B cell (primary cell): ENCODE data around the gene PRKCB. TPM values are rescaled to one million over a fixed set of nuclear protein-coding genes. Genes with fewer than 3 reads are reported as not detected.

Experiments
- ATAC-seq: fragments of 200-7000 bp; cut with Tn5 transposase; one replicate; pipeline ENCODE4 v1.10.0; 2021; ENCODE audit warnings: low read depth, mild to moderate bottlenecking, moderate number of reproducible peaks, moderate library complexity
- CTCF ChIA-PET: fragments of 350-600 bp; sonication (Branson Sonifier 250); formaldehyde crosslinking; loops from one replicate; lab custom pipeline; 2021; ENCODE audit warnings: antibody characterized with exemption, inconsistent platforms; lab: Charles Lee
- POLR2A ChIA-PET: fragments of 350-600 bp; sonication (Branson Sonifier 250); formaldehyde crosslinking; loops from one replicate; lab custom pipeline; 2021; ENCODE audit warnings: antibody characterized with exemption; lab: Charles Lee
- DNase-seq: peaks from one replicate; pipeline ENCODE4 v3.0.0; 2013
- H2AFZ ChIP-seq: 2 replicates; pipeline ENCODE4 v1.6.1; 2012; ENCODE audit warnings: mild to moderate bottlenecking, low read depth, low read length; ENCODE audit not compliant: insufficient read depth, poor library complexity, severe bottlenecking
- H3K27ac ChIP-seq, 2 donors: 1 replicate in 1 of 2; 2 replicates in 1 of 2; pipeline ENCODE4 v1.5.1; 2012 to 2013; ENCODE audit warnings: low read length in 2 of 2, mild to moderate bottlenecking in 2 of 2, moderate library complexity in 1 of 2
- H3K27me3 ChIP-seq, 4 experiments: fragments of 200-600 bp in 1 of 4; sonication (generic) in 1 of 4; replicated peaks in 1 of 4; 1 replicate in 2 of 4; 2 replicates in 2 of 4; pipeline versions ENCODE4 v1.6.1 to v1.7.0; 2013 to 2016; ENCODE audit warnings: low read length in 3 of 4, mild to moderate bottlenecking in 2 of 4, mixed read lengths in 1 of 4, moderate library complexity in 1 of 4; ENCODE audit not compliant: insufficient read depth in 4 of 4, control insufficient read depth in 3 of 4; ENCODE audit errors: control extremely low read depth in 1 of 4
- H3K36me3 ChIP-seq, 2 experiments: replicated peaks in 1 of 2; 1 replicate in 1 of 2; 2 replicates in 1 of 2; pipeline versions ENCODE4 v1.6.1 to v1.7.1; 2013; ENCODE audit warnings: low read length in 1 of 2; ENCODE audit not compliant: insufficient read depth in 2 of 2, control insufficient read depth in 1 of 2; ENCODE audit errors: control extremely low read depth in 1 of 2, extremely low read depth in 1 of 2
- H3K4me1 ChIP-seq, 2 donors: fragments of 200-600 bp in 1 of 2; sonication (generic) in 1 of 2; 1 replicate in 1 of 2; 2 replicates in 1 of 2; pipeline versions ENCODE4 v1.5.1 to v1.6.1; 2013 to 2017; ENCODE audit warnings: low read length in 2 of 2; ENCODE audit not compliant: control insufficient read depth in 2 of 2, insufficient read depth in 2 of 2
- H3K4me2 ChIP-seq: replicated peaks from 2 replicates; pipeline ENCODE3; 2012; ENCODE audit warnings: mild to moderate bottlenecking, low read depth, low read length; ENCODE audit not compliant: poor library complexity, severe bottlenecking
- H3K4me3 ChIP-seq, 5 experiments: fragments of 200-600 bp in 1 of 5; sonication (generic) in 1 of 5; 1 replicate in 3 of 5; 2 replicates in 2 of 5; pipeline versions ENCODE4 v1.5.1 to v1.7.0; 2011 to 2016; ENCODE audit warnings: low read length in 4 of 5, mild to moderate bottlenecking in 4 of 5, low read depth in 2 of 5, control low read depth in 1 of 5, moderate library complexity in 1 of 5; ENCODE audit not compliant: insufficient read depth in 1 of 5; ENCODE audit errors: control extremely low read depth in 1 of 5, extremely low read depth in 1 of 5
- H3K79me2 ChIP-seq: fragments of 200-600 bp; sonication (generic); one replicate; pipeline ENCODE4 v1.6.0; 2016; ENCODE audit warnings: low read length; ENCODE audit not compliant: control insufficient read depth, insufficient read depth
- H3K9ac ChIP-seq: fragments of 200-600 bp; sonication (generic); 2 replicates; pipeline ENCODE4 v1.6.1; 2017; ENCODE audit warnings: mild to moderate bottlenecking, low read length, moderate library complexity
- H3K9me3 ChIP-seq, 3 donors: one replicate each; pipeline versions ENCODE4 v1.6.1 to v1.7.1; 2013; ENCODE audit warnings: low read length in 2 of 3; ENCODE audit not compliant: control insufficient read depth in 2 of 3, insufficient read depth in 1 of 3; ENCODE audit errors: control extremely low read depth in 1 of 3
- H4K20me1 ChIP-seq: 2 replicates; pipeline ENCODE4 v1.6.0; 2012; ENCODE audit warnings: mild to moderate bottlenecking, low read length; ENCODE audit not compliant: insufficient read depth, control insufficient read depth, poor library complexity, severe bottlenecking
- H3K27ac Mint-ChIP-seq: one replicate; pipeline ENCODE4 v1.8.0; 2021; ENCODE audit warnings: mixed read lengths
- H3K27me3 Mint-ChIP-seq: one replicate; pipeline ENCODE4 v1.8.0; 2021; ENCODE audit warnings: mixed read lengths
- H3K4me1 Mint-ChIP-seq: one replicate; pipeline ENCODE4 v1.8.0; 2021; ENCODE audit warnings: mixed read lengths
- H3K4me3 Mint-ChIP-seq: one replicate; pipeline ENCODE4 v1.8.0; 2021; ENCODE audit warnings: mixed read lengths
- H3K9me3 Mint-ChIP-seq: one replicate; pipeline ENCODE4 v1.8.0; 2022; ENCODE audit warnings: mixed read lengths; ENCODE audit not compliant: insufficient read depth
- EZH2 ChIP-seq: IDR thresholded peaks from 2 replicates; pipeline ENCODE4 v1.6.1; 2012; ENCODE audit warnings: borderline replicate concordance, low read depth, mild to moderate bottlenecking, moderate library complexity, low read length; ENCODE audit not compliant: insufficient read depth, poor library complexity, severe bottlenecking
- WGBS: methylation state at CpG from one replicate; pipeline ENCODE4 v1.1.5; 2013; ENCODE audit warnings: missing lambda C conversion rate; ENCODE audit not compliant: insufficient coverage; 5-methylcytosine and 5-hydroxymethylcytosine counted together
- intact Hi-C: fragments of 100-400 bp; cut with micrococcal nuclease; formaldehyde crosslinking; loops from one replicate; pipeline ENCODE4 v1.10.0; 2022
- polyA plus RNA-seq: library from polyadenylated mRNA; depleted of rRNA; stranded (reverse); fragments of >200 nt; gene quantifications from 2 replicates; pipeline ENCODE4 v1.2.3, GENCODE V29; 2012
- total RNA-seq, 2 donors: library from RNA; stranded (reverse); fragments of 120-200 nt in 1 of 2; gene quantifications; 1 replicate in 1 of 2; 2 replicates in 1 of 2; pipeline versions ENCODE4 v1.2.3 to v1.2.4, GENCODE V29; 2013 to 2022
- TF ChIP-seq, protein P1 (sequence below): fragments of 200-600 bp; IDR thresholded peaks from one replicate; pipeline ENCODE4 v1.8.0; 2022; ENCODE audit warnings: antibody characterized with exemption, mild to moderate bottlenecking

PRKCB gene
- total and polyA plus RNA-seq, 2 donors (not counting 1 experiment from before 2014, with no cell fraction given): 106 to 373 TPM

DNA sequence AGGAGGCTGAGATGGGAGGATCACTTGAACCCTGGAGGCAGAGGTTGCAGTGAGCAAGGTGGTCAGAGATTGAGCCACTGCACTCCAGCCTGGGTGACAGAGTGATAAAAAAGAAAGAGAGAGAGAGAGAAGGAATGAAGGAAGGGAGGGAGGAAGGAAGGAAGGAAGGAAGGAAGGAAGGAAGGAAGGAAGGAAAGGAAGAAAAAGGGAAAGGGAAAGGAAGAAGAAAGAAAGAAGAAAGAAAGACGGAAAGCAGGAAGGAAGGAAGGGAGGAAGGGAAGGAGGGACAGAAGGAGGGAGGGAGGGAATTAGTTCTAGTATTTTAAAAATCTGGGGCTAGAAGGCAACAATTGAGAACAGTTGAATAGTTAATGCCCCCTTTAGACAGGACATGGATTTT, 258.9 kb downstream of the PRKCB start:
- peaks cover 4 to 12% (median 9%) of the 10 kb centered on the region in 3 donors for H3K9me3 ChIP-seq
- H3K27ac Mint-ChIP-seq: peak overlapping the region; percentile 10
- peaks cover 62% of the 10 kb centered on the region for H4K20me1 ChIP-seq
- H2AFZ ChIP-seq: no peak overlapping the region
- no peak for TF ChIP-seq EZH2
- TF ChIP-seq, protein P1, sequence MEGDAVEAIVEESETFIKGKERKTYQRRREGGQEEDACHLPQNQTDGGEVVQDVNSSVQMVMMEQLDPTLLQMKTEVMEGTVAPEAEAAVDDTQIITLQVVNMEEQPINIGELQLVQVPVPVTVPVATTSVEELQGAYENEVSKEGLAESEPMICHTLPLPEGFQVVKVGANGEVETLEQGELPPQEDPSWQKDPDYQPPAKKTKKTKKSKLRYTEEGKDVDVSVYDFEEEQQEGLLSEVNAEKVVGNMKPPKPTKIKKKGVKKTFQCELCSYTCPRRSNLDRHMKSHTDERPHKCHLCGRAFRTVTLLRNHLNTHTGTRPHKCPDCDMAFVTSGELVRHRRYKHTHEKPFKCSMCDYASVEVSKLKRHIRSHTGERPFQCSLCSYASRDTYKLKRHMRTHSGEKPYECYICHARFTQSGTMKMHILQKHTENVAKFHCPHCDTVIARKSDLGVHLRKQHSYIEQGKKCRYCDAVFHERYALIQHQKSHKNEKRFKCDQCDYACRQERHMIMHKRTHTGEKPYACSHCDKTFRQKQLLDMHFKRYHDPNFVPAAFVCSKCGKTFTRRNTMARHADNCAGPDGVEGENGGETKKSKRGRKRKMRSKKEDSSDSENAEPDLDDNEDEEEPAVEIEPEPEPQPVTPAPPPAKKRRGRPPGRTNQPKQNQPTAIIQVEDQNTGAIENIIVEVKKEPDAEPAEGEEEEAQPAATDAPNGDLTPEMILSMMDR: no peak
- no peak overlapping the region for H3K4me3 Mint-ChIP-seq
- intact Hi-C loops: no loop called here
- ChIA-PET CTCF (interaction anchor here (1.9 kb wide), 1 partner anchor 24 kb away, joined by 6 read pairs; no protein-coding TSS in a partner anchor), POLR2A (no interaction called here)
- no peaks in the 10 kb centered on the region for H3K27me3 ChIP-seq
- 100% methylated on average over 1 of the region's 1 CpG for WGBS
- no peak overlapping the region for H3K4me3 ChIP-seq
- peaks cover 9 to 90% of the 10 kb centered on the region in 2 experiments for H3K36me3 ChIP-seq
- no peak overlapping the region for H3K4me2 ChIP-seq
- ATAC-seq (no peak), DNase-seq (no peak)
- no peak overlapping the region for H3K27ac ChIP-seq
- H3K4me1 ChIP-seq: no peaks in the 10 kb centered on the region
- peaks cover 7% of the 10 kb centered on the region for H3K9me3 Mint-ChIP-seq
- no peak overlapping the region for H3K9ac ChIP-seq
- H3K27me3 Mint-ChIP-seq: no peaks in the 10 kb centered on the region
- H3K79me2 ChIP-seq: peaks cover 56% of the 10 kb centered on the region
- H3K4me1 Mint-ChIP-seq: peaks cover 10% of the 10 kb centered on the region

DNA sequence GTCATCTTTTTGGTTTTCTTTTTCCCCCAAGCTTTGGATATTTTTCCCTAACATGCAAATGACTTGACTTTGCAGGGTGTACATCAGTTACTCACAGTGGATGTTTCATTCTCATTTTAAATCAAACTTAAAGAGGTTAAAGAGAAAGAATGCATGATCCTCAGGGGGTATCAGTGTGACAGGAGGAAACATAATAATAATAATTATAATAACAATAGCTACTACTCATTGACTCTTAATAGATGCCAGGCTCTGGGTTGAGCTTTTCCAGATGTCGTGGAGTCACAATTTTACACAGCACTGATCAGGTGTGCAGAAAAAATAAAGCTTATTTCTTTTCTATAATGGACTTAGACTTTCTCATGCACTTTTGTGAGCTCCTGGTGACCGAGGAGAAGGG, 263.1 kb downstream of the PRKCB start:
- Histone ChIP-seq H3K4me2 (no peak overlapping the region), H3K27ac (no peak overlapping the region), H2AFZ (no peak overlapping the region), H3K4me1 (no peaks in the 10 kb centered on the region), H3K36me3 (peaks cover 5 to 76% of the 10 kb centered on the region in 2 experiments), H3K4me3 (no peak overlapping the region), H3K9me3 (peaks cover 0 to 2% (median 0%) of the 10 kb centered on the region in 3 donors), H3K27me3 (no peaks in the 10 kb centered on the region), H4K20me1 (peaks cover 58% of the 10 kb centered on the region), H3K79me2 (peaks cover 31% of the 10 kb centered on the region), H3K9ac (no peak overlapping the region)
- H3K27ac Mint-ChIP-seq: no peak overlapping the region
- H3K4me1 Mint-ChIP-seq: no peaks in the 10 kb centered on the region
- intact Hi-C loops: no loop called here
- no CpG with 5 or more reads among the region's 2 CpGs for WGBS
- no peak overlapping the region for H3K4me3 Mint-ChIP-seq
- ATAC-seq (no peak), DNase-seq (no peak)
- POLR2A ChIA-PET: interaction anchor here (0.5 kb wide), 1 partner anchor 296 kb away, joined by 5 read pairs; no protein-coding TSS in a partner anchor
- TF ChIP-seq EZH2: no peak
- TF ChIP-seq, protein P1: no peak
- CTCF ChIA-PET: interaction anchor here (0.6 to 1.4 kb wide), 5 partner anchors 28 to 406 kb away, joined by 3 to 6 read pairs (median 5); no protein-coding TSS in a partner anchor
- H3K27me3 Mint-ChIP-seq: no peaks in the 10 kb centered on the region
- no peaks in the 10 kb centered on the region for H3K9me3 Mint-ChIP-seq
